Hepatocyte (in vitro differentiated cells): ENCODE results near the gene RPA3.

ENCODE experiments used
- EZH2 ChIP-seq: fragments of 200-600 bp; sonication (generic); IDR thresholded peaks from 2 replicates; pipeline ENCODE4 v1.6.1; 2016; ENCODE audit warnings: antibody characterized with exemption, mild to moderate bottlenecking, borderline replicate concordance
- EZH2phosphoT487 ChIP-seq: fragments of 200-600 bp; sonication (generic); IDR thresholded peaks from one replicate; pipeline ENCODE4 v1.6.1; 2018; ENCODE audit warnings: antibody characterized with exemption, mild to moderate bottlenecking, low read depth, moderate library complexity; ENCODE audit not compliant: unreplicated experiment, severe bottlenecking
- TF ChIP-seq, protein P1 (sequence below): fragments of 200-600 bp; sonication (generic); IDR thresholded peaks from 2 replicates; pipeline ENCODE4 v1.5.1; 2016; ENCODE audit warnings: antibody characterized with exemption, mild to moderate bottlenecking; ENCODE audit not compliant: poor library complexity

DNA sequence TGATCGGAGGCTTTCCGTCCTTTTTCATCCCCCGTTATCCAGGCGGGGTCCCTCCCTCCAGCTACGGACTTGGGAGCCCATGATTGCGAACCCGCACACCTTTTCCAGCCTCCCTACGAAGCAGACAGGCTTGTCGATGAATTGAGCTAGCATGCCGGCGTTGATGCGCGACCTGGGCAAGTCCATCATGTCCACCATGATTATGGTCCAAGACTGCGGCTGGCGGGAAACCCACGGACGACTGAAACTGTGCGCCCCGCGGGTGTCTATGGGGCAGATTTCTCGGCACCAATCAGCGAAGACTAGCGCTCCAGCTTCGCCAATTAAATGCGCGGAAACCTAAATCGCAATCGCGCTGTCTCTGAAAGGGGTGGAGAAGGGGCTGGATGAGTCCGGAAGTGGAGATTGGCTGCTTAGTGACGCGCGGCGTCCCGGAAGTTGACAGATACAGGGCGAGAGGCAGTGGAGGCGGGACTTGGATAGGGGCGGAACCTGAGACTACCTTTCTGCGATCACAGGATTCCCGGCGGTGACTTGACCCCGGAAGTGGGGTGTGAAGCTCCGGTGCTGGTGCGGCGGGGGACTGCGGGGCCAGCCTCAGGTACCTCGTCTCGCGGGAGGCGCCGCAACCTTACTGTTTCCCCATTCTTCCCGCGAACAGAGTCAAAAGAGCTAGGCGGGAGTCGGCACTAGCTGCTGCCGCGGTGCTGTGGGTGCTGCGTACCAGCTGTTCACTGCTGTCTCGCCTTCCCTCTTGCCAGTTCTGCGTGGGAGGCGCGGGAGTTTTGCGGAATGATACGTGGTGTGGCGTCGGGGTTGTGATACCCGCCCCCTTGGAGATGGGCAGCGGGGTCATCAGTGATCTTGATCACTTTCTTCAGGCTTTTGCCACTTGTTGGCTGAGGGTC lies 77.9 kb downstream of the RPA3 start, which contains the start of gene UMAD1:
- TF ChIP-seq, protein P1, sequence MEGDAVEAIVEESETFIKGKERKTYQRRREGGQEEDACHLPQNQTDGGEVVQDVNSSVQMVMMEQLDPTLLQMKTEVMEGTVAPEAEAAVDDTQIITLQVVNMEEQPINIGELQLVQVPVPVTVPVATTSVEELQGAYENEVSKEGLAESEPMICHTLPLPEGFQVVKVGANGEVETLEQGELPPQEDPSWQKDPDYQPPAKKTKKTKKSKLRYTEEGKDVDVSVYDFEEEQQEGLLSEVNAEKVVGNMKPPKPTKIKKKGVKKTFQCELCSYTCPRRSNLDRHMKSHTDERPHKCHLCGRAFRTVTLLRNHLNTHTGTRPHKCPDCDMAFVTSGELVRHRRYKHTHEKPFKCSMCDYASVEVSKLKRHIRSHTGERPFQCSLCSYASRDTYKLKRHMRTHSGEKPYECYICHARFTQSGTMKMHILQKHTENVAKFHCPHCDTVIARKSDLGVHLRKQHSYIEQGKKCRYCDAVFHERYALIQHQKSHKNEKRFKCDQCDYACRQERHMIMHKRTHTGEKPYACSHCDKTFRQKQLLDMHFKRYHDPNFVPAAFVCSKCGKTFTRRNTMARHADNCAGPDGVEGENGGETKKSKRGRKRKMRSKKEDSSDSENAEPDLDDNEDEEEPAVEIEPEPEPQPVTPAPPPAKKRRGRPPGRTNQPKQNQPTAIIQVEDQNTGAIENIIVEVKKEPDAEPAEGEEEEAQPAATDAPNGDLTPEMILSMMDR, result no peak
- TF ChIP-seq EZH2 (no peak), EZH2phosphoT487 (no peak)
